ENCODE measurements around the gene RIMOC1.

GRCh38 chr5:41892031-41892430 is 12.1 kb upstream of the RIMOC1 start:
- no peak for TF ChIP-seq EZH2 (IDR thresholded peaks at IDR 0.05)
- TF ChIP-seq POLR2AphosphoS5 (IDR thresholded peaks at IDR 0.05; ENCODE audit: borderline replicate concordance, low read depth, low read length) = no peak
- TF ChIP-seq FOXP2 (optimal IDR thresholded peaks at IDR 0.05; ENCODE audit: control extremely low read depth, extremely low read length, insufficient read depth) = no peak
